ENCODE data around the gene SEMA7A.

- no peak for TF ChIP-seq GATA2 (IDR thresholded peaks at IDR 0.05; ENCODE audit: low read depth, low read length)
- no peak for TF ChIP-seq GATA3 (IDR thresholded peaks at IDR 0.05; ENCODE audit: low read depth, low read length)
Measured at GRCh38 chr15:74417225-74417624, 16.5 kb downstream of the SEMA7A start.
